OCI-LY7 (cell line): ENCODE measurements around the gene MACROD2. TPM values are rescaled to one million over a fixed set of nuclear protein-coding genes. Genes with fewer than 3 reads are reported as not detected.
"Not testable (repeated sequence)": the region's sequence is repeated elsewhere in the genome, so short reads cannot be mapped to it uniquely, and the experiment has no call there.

ENCODE experiments used
- BruUV-seq: library from RNA; stranded (reverse); fragments of 400-500 nt; replicated peaks from 2 replicates; lab custom pipeline; 2021; lab: Mats Ljungman, UMichigan
- CTCF ChIA-PET: fragments of 300-600 bp; sonication (Branson Sonifier 250); formaldehyde crosslinking; loops from one replicate; lab custom pipeline; 2022; ENCODE audit warnings: antibody characterized with exemption; ENCODE audit not compliant: unreplicated experiment; lab: Charles Lee
- POLR2A ChIA-PET: fragments of 300-600 bp; sonication (Branson Sonifier 250); formaldehyde crosslinking; loops from one replicate; lab custom pipeline; 2022; ENCODE audit warnings: antibody characterized with exemption; lab: Charles Lee
- DNase-seq: peaks from one replicate; pipeline ENCODE4 v3.0.0-alpha.2; 2015; ENCODE audit warnings: low spot score
- H2AFZ ChIP-seq: fragments of 200-600 bp; sonication (generic), shearing (Covaris generic); 2 replicates; pipeline ENCODE4 v1.6.1; 2014; ENCODE audit warnings: mild to moderate bottlenecking, antibody characterized with exemption, low read length, moderate library complexity
- H3K27ac ChIP-seq: fragments of 200-600 bp; sonication (generic); 2 replicates; pipeline ENCODE4 v1.5.1; 2014; ENCODE audit warnings: mixed run types, low read depth, mild to moderate bottlenecking, moderate library complexity, low read length, inconsistent platforms; ENCODE audit not compliant: poor library complexity, severe bottlenecking
- H3K36me3 ChIP-seq: fragments of 200-600 bp; sonication (generic); 2 replicates; pipeline ENCODE4 v1.6.1; 2014; ENCODE audit warnings: mild to moderate bottlenecking, antibody characterized with exemption, low read length, moderate library complexity, mixed read lengths; ENCODE audit not compliant: insufficient read depth
- H3K4me1 ChIP-seq: fragments of 200-600 bp; sonication (generic); 2 replicates; pipeline ENCODE4 v1.5.1; 2014; ENCODE audit warnings: mild to moderate bottlenecking, low read length; ENCODE audit not compliant: insufficient read depth, poor library complexity, severe bottlenecking
- H3K4me2 ChIP-seq: fragments of 200-600 bp; sonication (generic); 2 replicates; pipeline ENCODE4 v1.6.1; 2014; ENCODE audit warnings: mild to moderate bottlenecking, low read length
- H3K4me3 ChIP-seq: fragments of 200-600 bp; sonication (generic); 2 replicates; pipeline ENCODE4 v1.5.1; 2014; ENCODE audit warnings: mild to moderate bottlenecking, low read depth, low read length; ENCODE audit not compliant: poor library complexity, severe bottlenecking
- H3K79me2 ChIP-seq: fragments of 200-600 bp; sonication (generic); 2 replicates; pipeline ENCODE4 v1.6.1; 2016; ENCODE audit warnings: low read depth, mild to moderate bottlenecking, low read length, moderate library complexity, mixed read lengths; ENCODE audit not compliant: insufficient read depth
- H3K9me2 ChIP-seq: fragments of 200-600 bp; sonication (generic); 2 replicates; pipeline ENCODE4 v1.6.1; 2016; ENCODE audit warnings: mild to moderate bottlenecking, low read length, mixed read lengths; ENCODE audit not compliant: insufficient read depth
- H3K9me3 ChIP-seq: fragments of 200-600 bp; sonication (generic); 2 replicates; pipeline ENCODE4 v1.6.1; 2014; ENCODE audit warnings: mild to moderate bottlenecking, mixed run types, low read length, mixed read lengths
- H4K20me1 ChIP-seq: fragments of 200-600 bp; sonication (generic); 2 replicates; pipeline ENCODE4 v1.6.1; 2014; ENCODE audit warnings: mild to moderate bottlenecking, antibody characterized with exemption, low read length, moderate library complexity, mixed read lengths; ENCODE audit not compliant: insufficient read depth
- EZH2phosphoT487 ChIP-seq: fragments of 200-600 bp; sonication (generic); IDR thresholded peaks from 2 replicates; pipeline ENCODE4 v1.6.1; 2018; ENCODE audit warnings: low read depth, borderline replicate concordance, mild to moderate bottlenecking, mixed run types, antibody characterized with exemption, low read length, moderate library complexity, mixed read lengths
- intact Hi-C: fragments of 100-400 bp; cut with micrococcal nuclease; formaldehyde crosslinking; loops from one replicate; pipeline ENCODE4 v1.10.0; 2022; ENCODE audit not compliant: unreplicated experiment
- total RNA-seq, 2 experiments: library from RNA; depleted of rRNA in 1 of 2; stranded (reverse); fragments of >200 nt in 1 of 2; shearing (Covaris generic) in 1 of 2; gene quantifications; 2 replicates each; pipeline ENCODE4 v1.2.3, GENCODE V29; 2014 to 2022
- TF ChIP-seq, protein P1 (sequence below): fragments of 200-600 bp; sonication (generic); conservative IDR thresholded peaks from 2 replicates; pipeline ENCODE4 v1.5.1; 2014; ENCODE audit warnings: mild to moderate bottlenecking, antibody characterized with exemption, low read length, moderate library complexity, mixed read lengths

Gene MACROD2
- total RNA-seq, 2 experiments from 2014 or later, result 0.09 to 4.5 TPM

DNA sequence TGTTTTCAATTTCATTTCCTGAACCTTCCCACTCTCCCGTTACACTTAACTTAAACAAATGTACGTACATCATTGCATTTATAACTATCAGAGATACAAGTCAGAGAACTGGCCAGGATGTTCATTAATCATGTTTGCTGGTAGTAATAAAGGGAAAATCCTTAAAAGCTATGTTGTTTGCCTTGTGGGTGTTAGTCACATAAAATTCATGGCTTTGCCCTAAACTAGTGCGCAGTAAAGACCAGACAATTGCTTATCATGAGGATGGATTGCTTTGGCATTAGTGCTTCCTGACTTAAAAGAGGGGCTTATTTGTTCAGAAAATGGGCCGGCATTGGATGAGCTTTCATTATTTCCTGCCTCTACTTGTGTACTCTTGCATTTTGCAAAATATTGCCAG is 1379.4 kb downstream of the MACROD2 start:
- H3K4me2 ChIP-seq, result no peak overlapping the region
- H3K9me3 ChIP-seq, result no peaks in the 10 kb centered on the region
- ChIA-PET CTCF (no interaction called here), POLR2A (no interaction called here)
- no TSS peak for BruUV-seq
- no peaks in the 10 kb centered on the region for H3K9me2 ChIP-seq
- no peaks in the 10 kb centered on the region for H4K20me1 ChIP-seq
- no peak overlapping the region for H2AFZ ChIP-seq
- no peaks in the 10 kb centered on the region for H3K4me1 ChIP-seq
- intact Hi-C loops, result no loop called here
- H3K79me2 ChIP-seq, result no peaks in the 10 kb centered on the region
- TF ChIP-seq, protein P1, sequence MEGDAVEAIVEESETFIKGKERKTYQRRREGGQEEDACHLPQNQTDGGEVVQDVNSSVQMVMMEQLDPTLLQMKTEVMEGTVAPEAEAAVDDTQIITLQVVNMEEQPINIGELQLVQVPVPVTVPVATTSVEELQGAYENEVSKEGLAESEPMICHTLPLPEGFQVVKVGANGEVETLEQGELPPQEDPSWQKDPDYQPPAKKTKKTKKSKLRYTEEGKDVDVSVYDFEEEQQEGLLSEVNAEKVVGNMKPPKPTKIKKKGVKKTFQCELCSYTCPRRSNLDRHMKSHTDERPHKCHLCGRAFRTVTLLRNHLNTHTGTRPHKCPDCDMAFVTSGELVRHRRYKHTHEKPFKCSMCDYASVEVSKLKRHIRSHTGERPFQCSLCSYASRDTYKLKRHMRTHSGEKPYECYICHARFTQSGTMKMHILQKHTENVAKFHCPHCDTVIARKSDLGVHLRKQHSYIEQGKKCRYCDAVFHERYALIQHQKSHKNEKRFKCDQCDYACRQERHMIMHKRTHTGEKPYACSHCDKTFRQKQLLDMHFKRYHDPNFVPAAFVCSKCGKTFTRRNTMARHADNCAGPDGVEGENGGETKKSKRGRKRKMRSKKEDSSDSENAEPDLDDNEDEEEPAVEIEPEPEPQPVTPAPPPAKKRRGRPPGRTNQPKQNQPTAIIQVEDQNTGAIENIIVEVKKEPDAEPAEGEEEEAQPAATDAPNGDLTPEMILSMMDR, result no peak
- no peak for TF ChIP-seq EZH2phosphoT487
- H3K4me3 ChIP-seq, result no peak overlapping the region
- no peaks in the 10 kb centered on the region for H3K36me3 ChIP-seq
- H3K27ac ChIP-seq, result no peak overlapping the region
- no peak for DNase-seq

DNA sequence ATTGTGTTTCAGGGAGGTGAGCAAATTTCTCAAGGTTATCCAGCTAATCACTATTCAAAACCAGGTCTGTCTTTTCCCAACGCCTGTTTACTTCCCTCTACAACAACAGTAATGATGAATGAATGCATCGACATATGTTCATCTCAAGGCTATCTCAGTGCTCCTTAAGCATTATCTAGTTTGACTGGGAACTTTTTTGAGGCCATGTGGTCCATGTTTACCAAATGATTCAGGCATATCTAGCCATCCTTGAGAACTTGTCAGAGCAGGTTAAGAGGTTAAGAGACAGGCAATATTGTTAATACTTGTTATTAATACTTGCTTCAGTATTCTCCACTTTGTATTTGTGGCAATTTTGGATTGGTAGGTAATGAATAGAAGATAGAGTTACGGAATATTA is 1380.5 kb downstream of the MACROD2 start:
- H3K79me2 ChIP-seq, result no peaks in the 10 kb centered on the region
- no peaks in the 10 kb centered on the region for H4K20me1 ChIP-seq
- DNase-seq, result no peak
- no peak overlapping the region for H3K27ac ChIP-seq
- no peaks in the 10 kb centered on the region for H3K9me3 ChIP-seq
- no peak overlapping the region for H2AFZ ChIP-seq
- no peak for TF ChIP-seq EZH2phosphoT487
- TF ChIP-seq, protein P1, result no peak
- ChIA-PET POLR2A (no interaction called here), CTCF (no interaction called here)
- no peaks in the 10 kb centered on the region for H3K4me1 ChIP-seq
- H3K4me3 ChIP-seq, result no peak overlapping the region
- intact Hi-C loops, result no loop called here
- H3K9me2 ChIP-seq, result no peaks in the 10 kb centered on the region
- BruUV-seq, result no TSS peak
- H3K36me3 ChIP-seq, result no peaks in the 10 kb centered on the region
- no peak overlapping the region for H3K4me2 ChIP-seq

DNA sequence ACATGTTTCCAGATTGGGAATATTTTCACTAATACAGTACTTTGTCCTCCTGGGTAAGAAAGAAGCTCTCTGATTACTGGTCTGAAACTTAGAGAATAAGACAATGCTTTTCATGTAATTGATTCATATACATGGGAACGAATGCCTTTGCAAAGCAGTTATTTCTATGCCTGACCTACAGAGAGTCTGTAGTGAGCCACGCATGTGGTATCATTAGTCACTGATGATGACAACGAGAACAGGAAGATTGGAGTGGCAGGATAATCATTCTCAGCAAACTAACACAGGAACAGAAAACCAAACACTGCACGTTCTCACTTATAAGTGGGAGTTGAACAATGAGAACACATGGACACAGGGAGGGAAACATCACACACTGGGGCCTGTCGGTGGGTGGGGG is 1382.3 kb downstream of the MACROD2 start:
- H3K27ac ChIP-seq, DNase-seq, H4K20me1 ChIP-seq, CTCF ChIA-PET, H3K9me2 ChIP-seq, H2AFZ ChIP-seq, intact Hi-C loops, H3K9me3 ChIP-seq, H3K36me3 ChIP-seq, H3K4me1 ChIP-seq, H3K4me2 ChIP-seq, H3K4me3 ChIP-seq, H3K79me2 ChIP-seq, BruUV-seq: not testable (repeated sequence)
- POLR2A ChIA-PET, result interaction anchor here (0.7 to 1.1 kb wide), 2 partner anchors 8 to 73 kb away, joined by 4 to 7 read pairs; no protein-coding TSS in a partner anchor
